ENCODE data around the gene NKAIN1.
A peak's percentile ranks its signal among the peaks of the same experiment; 100 is the strongest.
"Not testable (repeated sequence)": the region's sequence is repeated elsewhere in the genome, so short reads cannot be mapped to it uniquely, and the experiment has no call there.

Gene NKAIN1

DNA sequence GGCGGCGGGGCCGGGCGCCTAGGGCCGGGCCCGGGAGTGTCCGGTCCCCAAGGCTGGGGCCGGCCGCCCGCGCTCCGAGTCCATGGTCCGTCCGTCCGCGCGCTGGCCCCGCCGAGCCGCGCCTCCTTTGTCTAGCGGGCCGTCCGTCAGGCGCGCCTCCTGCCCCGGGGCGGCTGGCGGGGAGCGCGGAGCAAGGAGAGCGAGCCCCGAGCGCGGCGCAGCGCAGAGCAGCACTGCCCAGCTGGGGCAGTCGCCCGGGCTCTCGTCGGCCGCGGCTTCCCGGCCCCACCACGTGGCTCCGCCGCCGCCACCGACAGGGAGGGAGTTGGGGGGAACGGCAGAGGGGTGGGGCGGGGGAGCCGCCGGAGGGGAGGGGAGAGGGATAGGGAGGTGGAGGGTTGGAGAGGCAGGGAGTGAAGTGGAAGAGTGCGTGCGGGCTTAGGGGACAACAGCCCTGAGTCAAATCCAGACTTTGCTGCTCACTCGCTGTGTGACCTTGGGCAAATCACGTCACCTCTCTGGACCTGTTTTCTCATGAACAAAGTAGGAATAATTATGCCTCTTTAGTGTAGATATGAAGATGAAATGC is at the start of gene NKAIN1:
TSS of gene NKAIN1 (minus strand) at position 235 of the 589 bp plus-strand sequence. CDS start 340 bp downstream, outside the sequence.
- DNase-seq: no peak

DNA sequence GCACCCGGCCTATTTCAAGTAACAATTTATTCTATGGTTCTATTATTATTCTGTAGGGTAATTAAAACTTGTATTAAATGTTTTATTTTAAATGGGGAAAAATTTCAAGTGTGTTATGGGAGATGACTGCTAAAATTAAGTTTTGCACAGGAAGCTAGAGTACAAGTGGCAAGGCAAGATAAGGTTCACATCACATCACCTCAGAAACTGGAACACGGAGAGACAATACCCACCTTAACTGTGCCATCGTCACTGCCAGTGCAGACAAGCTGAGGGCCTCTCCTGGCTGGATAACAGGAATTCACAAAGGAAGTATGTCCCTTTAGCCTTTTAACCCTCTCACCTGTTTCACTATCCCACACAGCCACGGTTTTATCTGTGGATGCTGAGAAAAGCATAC is 49.3 kb upstream of the NKAIN1 start:
- no peak for DNase-seq

DNA sequence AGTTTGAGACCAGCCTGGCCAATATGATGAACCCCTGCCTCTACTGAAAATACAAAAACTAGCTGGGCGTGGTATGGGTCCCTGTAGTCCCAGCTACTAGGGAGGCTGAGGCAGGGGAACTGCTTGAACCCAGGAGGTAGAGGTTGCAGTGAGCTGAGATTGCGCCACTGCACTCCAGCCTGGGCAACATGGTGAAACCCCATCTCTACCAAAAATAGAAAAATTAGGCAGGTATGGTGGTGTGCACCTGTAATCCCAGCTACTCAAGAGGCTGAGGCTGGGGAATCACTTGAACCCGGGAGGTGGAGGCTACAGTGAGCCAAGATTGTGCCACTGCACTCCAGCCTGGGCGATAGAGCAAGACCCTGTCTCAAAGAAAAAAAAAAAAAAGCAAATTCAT is 48.1 kb upstream of the NKAIN1 start:
- DNase-seq: not testable (repeated sequence)

DNA sequence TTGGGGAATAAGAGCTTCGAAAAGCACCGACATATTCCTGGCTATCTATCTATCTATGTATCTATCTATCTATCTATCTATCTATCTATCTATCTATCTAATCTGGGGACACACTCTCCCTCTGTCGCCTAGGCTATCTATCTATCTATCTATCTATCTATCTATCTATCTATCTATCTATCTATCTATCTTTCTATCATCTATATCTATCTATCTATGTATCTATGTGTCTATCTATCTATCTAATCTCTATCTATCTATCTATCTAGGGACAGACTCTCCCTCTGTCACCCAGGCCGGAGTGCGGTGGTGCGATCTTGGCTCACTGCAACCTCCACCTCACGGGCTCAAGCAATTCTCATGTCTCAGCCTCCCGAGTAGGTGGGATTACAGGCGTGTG is 42.7 kb upstream of the NKAIN1 start:
- not testable (repeated sequence) for DNase-seq

DNA sequence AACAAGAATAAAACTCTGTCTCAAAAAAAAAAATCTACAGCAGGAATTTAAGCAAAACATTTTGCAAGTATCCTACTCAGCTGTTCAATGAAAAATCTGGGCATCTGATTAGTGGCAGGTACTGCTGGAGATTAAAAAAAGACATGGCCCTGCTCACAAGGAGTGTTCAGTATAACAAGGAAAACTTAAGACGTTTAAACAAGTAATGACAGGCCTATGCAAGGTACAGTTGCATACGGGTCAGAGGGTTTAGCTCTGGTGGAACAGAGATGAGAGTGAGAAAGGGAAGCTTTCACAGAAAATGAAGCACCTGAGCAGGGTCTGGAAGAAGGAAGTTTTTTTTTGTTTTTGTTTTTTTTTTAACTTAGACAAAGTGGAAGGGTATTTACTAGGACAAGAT is 33.9 kb upstream of the NKAIN1 start:
- DNase-seq: no peak

DNA sequence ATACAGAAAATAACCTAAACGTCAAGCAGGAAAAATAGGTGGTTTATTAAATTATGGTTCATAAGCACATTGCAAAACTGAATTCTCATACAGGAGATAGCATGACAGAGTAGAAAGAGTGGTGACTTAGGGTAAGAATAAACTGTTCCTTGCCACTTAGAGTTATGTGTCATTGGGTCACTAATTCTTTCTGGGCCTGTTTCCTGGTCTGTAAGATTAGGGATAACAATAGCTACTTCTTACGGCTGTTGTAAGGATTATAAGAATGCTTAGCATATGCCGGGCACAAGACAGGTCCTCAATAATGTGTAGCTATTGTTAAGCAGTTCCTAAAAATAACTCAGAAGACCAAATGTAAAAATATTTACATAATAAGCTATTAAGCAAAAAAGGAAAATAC is 32.7 kb upstream of the NKAIN1 start:
- no peak for DNase-seq

DNA sequence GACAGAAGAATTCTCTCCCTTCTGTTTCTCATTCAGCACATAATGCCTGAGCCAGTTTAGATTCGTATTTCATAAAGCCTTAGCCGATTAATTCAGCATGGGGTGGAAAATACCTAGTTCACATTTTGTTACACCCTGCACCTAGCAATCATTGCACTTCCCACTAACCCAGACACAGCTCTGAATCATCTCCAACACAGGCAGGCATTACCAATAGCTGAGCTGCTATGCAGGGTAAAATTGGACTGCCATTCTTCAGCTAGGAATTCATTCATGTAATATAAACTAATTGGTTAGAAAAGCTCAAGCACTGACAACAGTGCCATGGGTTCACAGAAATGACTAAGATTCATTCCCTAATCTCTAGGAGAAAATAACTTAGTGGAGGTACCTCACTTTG is 26.9 kb upstream of the NKAIN1 start:
- DNase-seq: no peak

DNA sequence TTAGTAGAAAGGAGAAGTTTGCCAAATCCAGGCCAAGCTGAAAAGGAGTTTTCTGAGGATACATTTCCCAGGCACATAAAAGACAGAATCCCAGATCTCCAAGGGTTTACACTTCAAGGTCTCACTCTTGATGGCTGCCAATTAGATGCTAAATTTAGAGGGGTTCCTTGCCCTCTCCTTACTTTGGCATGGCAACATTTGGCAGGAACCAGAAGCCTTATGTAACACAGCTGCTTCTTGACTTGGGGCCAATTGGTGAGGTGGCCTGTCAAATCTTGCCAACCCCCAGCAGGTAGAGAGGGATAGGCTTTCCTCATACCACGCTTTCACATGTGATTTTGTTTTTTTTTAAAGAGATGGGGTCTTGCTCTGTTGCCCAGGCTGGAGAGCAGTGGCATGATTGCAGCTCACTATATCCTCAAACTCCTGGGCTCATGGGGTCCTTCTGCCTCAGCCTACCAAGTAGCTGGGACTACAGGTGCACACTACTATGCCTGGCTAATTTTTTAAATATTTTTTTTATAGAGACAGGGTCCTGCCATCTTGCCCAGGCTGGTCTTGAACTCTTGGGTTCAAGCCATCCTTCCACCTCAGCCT is 25.2 kb upstream of the NKAIN1 start:
- peak; percentile 1 for DNase-seq

DNA sequence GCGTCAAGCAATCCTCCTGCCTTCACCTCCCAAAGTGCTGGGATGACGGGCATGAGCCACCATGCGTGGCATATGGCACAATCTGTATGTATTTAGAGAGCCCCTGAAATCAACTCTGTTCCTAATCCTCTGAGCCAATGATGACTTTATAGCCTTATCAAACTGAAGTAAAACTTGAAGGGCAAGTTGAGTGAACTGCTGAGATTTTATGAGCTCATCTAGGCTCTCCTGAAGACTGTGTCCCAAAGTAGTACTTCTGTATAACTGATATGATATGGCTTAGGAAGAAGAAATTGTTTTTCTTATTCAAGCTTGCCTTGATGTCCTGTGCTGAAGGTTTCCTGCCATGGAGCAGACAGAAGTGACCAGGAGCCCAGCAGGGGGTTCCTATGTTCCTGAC is 23.7 kb upstream of the NKAIN1 start:
- DNase-seq: no peak

DNA sequence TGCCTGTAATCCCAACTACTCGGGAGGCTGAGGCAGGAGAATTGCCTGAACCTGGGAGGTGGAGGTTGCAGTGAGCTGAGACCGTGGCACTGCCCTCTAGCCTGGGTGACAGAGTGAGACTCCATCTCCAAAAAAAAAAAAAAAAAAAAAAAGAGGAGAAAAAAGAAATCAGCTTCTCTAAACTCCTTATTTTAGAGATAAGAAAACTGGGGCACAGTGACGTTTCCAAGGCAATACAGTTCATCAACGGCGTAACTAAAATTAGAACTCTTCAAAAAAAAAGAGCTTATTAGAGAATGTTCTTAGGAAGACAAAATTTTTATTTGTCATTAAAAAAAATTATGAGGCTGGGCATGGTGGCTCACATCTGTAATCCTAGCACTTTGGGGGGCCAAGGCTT is 22.7 kb upstream of the NKAIN1 start:
- not testable (repeated sequence) for DNase-seq

DNA sequence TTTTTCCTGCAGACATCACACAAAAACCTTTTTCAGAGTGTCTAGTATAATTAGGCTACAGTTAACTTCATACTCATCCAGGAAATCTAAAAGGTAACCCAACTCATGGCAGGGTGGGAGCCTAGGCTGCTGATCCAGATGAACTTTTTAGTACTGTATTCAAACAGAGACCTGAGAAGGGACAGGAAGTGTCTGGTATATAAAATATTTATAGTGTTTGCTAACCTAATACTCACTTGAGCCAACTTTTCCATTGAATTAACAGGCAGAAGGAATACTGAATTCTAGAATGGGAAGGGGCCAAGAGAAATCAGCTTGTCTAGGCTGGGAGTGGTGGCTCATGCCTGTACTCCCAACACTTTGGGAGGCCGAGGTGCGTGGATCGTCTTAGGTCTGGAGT is 22.2 kb upstream of the NKAIN1 start:
- no peak for DNase-seq

DNA sequence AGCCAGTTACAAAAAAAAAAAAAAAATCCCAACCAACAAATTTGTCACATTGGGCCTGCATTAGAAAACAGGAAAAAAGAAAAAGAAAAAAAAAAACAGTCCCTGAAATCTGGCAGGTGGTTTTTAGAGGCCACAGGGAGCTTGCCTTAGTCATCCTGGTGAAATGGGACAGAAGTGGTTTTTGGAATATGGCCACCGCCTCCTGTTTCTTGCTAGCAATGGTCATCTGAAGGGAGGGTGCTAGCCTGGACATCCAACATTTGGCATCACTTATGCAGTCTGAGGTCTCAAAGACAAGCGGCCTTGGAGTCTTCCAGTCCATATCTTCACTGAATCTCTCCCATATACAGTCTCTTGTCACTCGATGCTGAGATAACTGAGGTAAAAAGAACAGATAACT is 20.1 kb upstream of the NKAIN1 start:
- DNase-seq: no peak

DNA sequence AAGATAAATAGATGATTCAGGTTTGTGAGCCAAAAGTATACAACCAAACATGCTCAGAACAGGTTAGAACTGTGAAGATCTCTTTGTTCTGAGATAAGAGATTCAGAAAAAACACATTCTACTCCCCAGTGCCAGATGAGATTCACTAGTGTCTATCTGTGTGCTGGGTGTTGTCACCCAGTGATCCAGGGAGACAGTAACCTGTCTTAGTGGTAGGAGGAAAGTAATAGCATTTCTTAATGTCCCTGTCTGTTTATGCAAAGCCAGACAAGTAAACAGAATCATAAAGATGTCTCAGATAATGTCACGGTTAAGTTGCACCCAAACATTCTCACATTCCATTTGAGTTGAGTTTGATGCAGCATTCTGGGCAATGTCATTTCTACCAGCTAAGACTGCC is 18.9 kb upstream of the NKAIN1 start:
- no peak for DNase-seq

DNA sequence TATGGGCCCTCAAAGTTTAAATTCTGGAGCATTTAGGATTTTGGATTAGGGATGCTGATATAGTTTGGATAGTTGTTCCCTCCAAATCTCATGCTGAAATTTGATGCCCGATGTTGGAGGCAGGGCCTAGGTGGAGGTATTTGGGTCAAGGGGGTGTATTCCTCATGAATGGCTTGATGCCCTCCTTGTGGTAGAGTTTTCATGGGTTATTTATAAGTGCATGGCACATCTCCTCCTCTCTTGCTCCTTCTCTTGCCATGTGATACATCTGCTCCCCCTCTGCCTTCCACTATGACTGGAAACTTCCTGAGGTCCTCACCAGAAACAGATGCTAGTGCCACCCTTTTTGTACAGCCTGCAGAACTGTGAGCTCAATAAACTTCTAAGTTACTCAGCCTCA is 17.5 kb upstream of the NKAIN1 start:
- no peak for DNase-seq

DNA sequence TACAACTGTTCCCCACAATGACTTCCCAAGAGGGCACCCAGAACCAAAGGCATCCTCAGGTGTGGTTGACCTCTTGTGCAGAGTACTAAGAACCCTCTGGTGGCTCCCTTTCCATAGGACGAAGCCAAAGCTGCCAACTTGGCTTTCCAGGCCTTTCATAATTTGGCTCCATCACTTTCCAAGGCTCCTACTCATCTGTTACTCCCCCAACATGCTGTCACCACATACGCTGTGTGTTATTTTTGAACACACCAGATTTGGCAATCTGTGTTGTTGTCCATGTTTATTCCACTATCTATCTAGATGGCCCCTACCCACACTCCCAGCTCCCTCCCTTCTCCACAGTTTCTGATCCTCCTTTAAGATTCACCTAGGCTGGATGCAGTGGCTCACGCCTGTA is 10.2 kb upstream of the NKAIN1 start:
- no peak for DNase-seq

DNA sequence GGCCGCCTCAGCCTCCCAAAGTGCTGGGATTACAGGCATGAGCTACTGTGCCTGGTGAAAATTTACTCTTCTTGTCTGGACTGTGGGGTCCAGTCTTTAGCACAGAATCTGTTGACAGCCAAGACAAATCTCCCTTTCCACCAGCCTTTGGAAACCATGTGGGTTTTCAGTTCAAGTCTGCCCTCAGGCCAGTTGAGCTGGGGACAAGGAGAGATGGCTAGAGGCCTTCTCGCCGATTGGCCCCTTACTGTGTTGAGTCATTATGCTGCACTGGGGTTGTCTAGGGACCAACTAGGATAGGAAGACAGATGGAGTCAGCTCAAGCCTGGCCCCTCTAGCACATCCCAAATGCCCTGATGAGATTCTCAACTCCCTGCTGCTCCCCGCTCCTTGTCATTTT is 8.6 kb upstream of the NKAIN1 start:
- no peak for DNase-seq

DNA sequence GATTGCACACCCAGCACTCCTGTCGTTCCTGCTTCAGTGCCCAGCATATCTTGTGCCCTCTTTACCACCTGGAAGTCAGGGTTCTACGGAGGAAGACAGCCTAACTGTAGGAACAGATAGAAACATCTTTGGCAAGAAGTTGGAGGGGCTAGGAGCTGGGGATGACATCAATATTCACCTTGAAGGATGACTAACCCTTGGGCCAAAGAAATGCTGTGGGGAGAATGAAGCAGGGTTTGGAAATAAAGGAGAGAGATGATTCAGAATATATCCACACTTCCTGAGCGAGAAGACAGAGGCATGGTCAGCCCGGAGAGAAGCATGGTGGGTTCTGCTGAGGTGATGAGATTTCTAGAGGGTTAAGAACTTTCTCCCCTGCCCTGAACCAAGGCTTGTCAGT is 4.6 kb upstream of the NKAIN1 start:
- no peak for DNase-seq

DNA sequence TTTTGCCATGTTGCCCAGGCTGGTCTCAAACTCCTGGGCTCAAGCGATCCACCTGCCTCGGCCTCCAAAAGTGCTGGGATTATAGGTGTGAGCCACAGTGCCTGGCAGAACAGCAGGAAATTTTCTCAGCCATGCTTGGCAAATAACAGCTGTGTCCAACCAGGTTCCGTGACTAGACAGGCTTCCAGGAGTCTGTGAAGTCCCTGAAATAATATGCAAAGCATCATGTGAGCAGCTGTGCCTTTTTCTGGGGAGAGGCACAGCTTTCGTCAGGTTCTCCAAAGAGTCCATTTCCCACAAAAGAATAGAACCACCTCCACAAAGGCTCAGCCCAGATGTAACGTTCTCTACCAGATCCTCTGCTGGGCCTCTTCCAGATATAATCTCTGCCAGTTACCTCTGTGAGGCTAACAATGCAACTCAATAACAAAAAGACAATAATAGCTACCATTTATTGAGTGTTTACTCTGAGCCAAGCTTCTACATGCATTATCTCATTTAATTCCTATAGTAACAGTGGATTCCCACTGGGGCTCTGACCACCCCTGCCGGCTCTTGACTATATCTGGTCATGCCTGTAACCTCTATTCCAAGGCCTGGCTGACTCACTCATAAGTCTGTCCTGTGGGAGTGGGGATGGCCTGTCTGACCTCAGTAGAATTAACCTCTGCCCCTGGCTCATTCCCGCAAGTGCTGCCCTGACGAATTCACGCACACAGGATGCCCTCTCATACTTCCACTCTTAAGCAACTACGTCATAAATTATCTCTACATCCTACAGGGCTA is 4.0 kb upstream of the NKAIN1 start:
- no peak for DNase-seq

DNA sequence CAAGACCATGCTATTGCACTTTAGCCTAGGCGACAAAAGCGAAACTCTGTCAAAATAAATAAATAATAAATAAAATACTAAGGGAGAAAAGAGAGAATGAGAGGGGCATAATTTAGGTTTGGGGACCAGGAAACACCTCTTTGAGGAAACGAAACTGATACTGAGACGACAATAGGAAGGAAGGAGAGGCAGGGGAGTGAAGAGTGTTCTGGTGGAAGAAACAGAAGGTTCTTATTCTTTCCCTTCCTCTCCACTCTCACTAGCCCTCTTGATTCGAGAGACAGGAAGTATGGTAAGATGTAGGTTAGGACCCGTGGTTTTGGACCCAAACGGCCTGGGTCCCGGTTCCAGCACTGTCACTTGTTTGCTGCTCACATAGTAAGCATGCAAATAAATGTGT is 1.6 kb upstream of the NKAIN1 start:
- no peak for DNase-seq

DNA sequence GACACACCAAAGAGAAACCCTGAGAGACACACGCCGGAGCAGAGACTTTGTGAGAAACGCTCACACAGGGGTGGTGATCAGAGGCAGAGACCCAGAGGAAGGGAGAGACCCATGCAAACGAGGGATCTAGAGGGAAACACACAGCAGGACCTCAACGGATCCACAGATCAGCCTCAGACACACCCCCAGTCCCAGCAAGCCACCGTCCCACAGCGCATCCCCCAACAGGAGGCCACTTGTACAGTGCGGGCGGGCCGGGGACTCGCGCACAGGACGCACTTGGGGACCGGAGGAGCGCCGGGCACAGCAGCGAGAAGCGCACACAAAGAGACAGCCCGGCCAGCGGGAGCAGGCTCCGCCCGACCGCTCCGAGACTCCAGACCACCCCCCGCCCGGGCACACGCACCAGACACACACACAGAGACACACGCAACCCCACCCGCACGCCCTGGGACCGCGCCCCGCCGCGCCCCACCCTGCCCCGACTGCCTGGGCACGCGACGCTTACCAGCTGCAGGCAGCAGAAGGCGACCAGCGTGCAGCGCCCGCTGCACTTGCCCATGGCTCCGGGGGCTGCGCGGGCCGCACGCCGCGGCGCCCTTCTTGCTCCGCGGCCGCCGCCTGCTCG is 587 bp downstream of the NKAIN1 start:
- peak; percentile 16 for DNase-seq

DNA sequence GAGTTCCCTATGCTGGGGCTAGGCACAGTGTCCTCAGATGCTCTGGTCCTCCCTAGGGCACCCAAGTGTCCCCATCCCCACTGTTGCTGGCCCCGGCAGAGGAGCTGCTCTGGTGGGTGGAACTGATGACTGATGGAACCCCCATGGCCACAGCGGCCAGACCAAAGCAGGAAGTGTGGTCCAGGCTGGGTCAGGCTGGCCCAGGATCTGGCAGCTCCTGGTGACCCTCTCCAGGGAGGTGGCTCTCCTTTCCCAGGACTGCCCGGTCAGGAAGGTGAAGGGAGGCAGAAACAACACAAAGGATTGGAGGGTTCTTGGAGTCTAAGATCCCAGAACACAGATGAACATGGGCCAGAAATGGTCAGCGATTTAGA is 1.1 kb downstream of the NKAIN1 start:
- no peak for DNase-seq

DNA sequence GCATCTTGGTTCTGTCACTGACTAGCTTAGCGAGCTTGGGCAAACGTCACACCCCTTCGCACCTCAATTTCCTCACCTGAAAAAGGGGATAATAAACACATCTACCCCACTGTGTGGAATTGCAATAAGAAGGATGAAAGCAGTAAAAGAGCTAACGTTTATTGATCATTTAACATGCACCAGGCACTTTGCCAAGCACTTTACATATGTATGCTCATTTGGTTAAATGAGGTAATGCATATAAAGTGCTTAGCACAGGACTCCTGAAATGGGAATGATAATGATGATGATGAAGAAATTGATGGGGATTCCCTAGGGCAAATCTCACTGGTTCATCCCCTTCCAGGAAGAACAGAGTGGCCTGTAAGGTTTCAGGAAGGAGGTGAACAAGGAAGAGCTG is 4.8 kb downstream of the NKAIN1 start:
- no peak for DNase-seq

DNA sequence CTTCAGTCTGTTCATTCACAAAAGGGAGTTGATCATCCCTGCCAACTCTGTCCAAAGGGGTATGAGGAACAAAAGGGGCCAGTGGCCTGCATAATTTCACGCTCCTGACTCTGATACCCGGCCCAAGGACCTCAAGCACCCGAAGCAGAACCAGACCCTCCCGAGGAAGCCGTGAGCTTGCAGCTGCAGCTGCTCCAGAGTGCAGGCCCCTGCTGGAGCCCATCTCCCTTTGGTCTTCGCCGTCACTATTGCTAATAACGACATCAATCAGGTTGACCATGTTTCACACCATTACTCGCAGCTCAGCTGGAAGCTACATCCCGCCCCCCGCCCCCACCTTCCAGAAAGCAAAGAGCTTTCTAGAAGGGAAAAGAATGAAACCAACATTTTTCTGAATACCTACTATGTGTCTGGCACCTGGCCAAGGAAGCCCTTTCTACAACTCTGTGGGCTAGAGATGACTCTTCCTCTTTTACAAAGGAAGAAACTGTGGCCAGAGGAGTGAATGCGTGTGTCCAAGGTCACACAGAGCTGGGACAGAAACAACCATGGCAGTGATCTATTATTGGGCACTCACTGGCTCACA is 5.5 kb downstream of the NKAIN1 start:
- no peak for DNase-seq

DNA sequence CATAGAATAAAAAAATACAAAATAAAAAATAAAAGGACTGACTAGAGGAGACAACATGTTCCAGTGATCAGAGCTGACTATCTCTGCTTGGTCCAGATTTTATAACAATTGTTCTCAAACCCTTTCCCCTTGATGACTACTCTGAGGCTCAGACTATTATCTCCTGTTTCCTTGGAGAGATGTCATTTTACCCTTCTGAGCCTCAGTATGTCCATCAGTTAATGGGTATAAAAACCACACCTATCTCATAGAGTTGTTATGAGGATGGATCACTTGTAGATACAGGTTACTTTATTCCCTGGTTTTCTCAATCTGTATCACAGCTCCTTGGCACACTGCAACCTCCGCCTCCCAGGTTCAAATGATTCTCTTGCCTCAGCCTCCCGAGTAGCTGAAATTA is 7.0 kb downstream of the NKAIN1 start:
- no peak for DNase-seq
